ENCODE measurements around the gene MELTF.
A peak's percentile ranks its signal among the peaks of the same experiment; 100 is the strongest.

MELTF gene

DNA sequence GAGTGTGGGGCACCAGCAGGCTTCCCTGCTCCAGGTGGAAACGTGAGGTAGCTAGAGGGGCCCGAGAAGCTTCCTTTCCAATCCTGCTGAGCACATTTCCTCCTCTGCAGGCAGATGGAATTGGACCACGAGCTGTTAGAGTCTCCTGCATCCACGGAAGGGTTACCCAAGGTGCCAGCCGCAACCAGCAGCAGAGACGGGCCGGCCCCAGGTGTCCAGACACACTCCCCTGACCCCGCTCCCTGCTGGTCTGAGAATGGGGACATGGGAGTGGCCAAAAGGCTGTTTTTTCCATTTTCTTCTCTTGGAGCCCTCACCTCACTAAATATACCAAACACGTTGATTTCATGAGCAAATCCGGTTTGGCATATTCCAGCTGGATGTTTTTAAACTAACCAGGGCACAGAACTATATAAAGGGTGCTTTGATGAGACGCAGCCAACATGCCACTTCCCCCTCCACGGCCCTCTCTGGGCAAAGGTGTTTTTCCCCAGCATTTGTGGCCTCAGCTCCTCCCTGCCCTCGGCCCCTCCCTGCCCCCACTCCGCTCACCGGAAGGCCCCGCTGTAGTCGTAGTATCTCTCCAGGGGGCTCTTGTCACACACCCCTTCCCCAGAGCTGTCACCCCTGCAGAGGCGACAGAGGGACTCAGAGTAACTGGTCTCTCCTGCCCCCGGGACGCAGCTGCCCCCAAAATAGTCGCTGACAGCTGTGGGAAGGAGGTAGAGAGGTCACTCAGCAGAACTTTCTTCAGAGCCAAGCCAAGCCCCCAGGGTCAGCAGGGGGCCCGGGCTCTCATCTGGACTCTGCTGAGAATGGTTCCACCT is 7.0 kb downstream of the MELTF start:
- Mint-ChIP-seq H3K4me3 (peak overlapping the region; percentile 77 to 79), H3K27ac (peak overlapping the region; percentile 93), H3K27me3 (peaks cover 16 to 29% of the 10 kb centered on the region in 2 donors), H3K9me3 (no peaks in the 10 kb centered on the region), H3K4me1 (peaks cover 42 to 63% of the 10 kb centered on the region in 2 donors), H3K36me3 (peaks cover 42 to 45% of the 10 kb centered on the region in 2 donors)
- DNase-seq (peak; percentile 76), ATAC-seq (replicated peaks) (peak; percentile 66 to 67)

DNA sequence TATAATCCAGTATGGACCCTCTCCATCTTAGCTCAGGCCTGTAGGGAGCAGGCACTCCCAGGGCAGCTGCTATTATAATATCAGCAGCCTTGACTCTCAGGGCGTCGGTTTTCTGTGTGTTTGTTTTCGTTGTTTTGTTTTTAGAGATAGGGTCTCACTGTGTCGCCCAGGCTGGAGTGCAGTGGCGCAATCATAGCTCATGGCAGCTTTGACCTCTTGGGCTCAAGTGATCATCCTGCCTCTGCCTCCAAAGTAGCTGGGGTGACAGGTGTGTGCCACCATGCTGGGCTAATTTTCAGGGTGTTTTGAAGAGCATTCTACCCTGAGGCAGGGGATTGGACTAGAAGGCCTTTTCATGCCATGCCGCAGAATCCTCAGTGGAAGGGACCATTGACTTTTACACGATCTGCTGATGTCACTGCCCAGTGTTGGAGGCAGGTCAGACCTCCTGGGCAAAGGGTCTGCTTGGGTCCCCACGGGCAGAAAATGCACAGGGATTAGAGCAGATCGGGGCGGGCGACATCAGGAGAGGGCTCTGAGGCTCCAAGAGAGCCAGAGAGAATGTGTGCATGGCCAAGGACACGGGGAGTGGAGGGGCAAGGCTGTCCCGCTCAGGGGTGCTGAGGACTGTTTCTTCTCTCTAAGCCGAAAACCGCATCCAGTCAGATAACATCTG is 7.8 kb downstream of the MELTF start:
- no peaks in the 10 kb centered on the region for H3K9me3 Mint-ChIP-seq
- H3K27me3 Mint-ChIP-seq = peaks cover 14 to 23% of the 10 kb centered on the region in 2 donors
- H3K4me3 Mint-ChIP-seq = peak overlapping the region; percentile 77 to 79
- DNase-seq (no peak), ATAC-seq (replicated peaks) (no peak)
- H3K36me3 Mint-ChIP-seq = peaks cover 38 to 39% of the 10 kb centered on the region in 2 donors
- peak overlapping the region; percentile 93 for H3K27ac Mint-ChIP-seq
- peaks cover 40 to 56% of the 10 kb centered on the region in 2 donors for H3K4me1 Mint-ChIP-seq

DNA sequence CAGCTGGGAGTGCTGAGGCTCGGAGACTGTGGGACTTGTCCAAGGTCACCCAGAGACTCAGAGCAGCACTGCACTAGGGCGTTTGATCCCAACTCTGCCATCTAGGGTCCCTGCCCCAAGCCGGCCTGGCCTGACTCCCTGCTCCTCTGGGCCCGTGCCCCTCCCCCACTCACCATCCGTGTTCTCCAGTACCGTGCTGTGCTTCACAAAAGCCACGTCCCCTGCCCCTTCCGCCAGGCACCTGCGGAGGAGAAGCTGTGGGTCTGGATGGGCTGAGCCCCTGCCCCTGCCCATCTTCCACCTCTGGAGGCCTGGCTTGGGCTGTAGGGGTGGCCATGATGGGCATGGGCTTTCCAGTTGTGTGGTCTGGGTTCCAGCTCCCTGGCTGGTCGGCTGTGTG is 8.4 kb downstream of the MELTF start:
- H3K36me3 Mint-ChIP-seq = peaks cover 35 to 38% of the 10 kb centered on the region in 2 donors
- no peak for ATAC-seq (replicated peaks)
- peak overlapping the region; percentile 93 for H3K27ac Mint-ChIP-seq
- H3K4me1 Mint-ChIP-seq = peaks cover 38 to 56% of the 10 kb centered on the region in 2 donors
- DNase-seq = no peak
- no peaks in the 10 kb centered on the region for H3K9me3 Mint-ChIP-seq
- H3K4me3 Mint-ChIP-seq = no peak overlapping the region
- peaks cover 13 to 16% of the 10 kb centered on the region in 2 donors for H3K27me3 Mint-ChIP-seq

DNA sequence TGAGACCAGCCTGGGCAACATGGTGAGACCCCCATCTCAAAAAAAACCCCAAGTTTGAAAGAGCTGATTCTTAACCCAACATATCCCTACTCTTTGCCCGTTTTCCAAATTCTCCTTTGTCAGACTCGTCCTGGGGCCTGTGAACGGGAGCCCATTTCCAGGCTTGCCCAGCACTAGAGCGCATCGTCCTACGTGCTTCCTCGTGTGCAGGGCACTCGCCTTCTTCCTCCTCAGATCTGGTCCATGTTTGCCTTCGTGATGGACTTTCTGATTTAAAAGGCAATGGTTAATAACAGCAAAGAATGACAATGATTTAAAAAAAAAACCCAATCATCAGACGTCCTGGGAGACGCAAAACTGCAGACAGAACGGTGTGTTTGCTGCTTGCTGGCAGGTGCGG is 10.1 kb downstream of the MELTF start:
- H3K4me1 Mint-ChIP-seq = peaks cover 26 to 40% of the 10 kb centered on the region in 2 donors
- no peak for ATAC-seq (replicated peaks)
- no peaks in the 10 kb centered on the region for H3K9me3 Mint-ChIP-seq
- peaks cover 30 to 33% of the 10 kb centered on the region in 2 donors for H3K36me3 Mint-ChIP-seq
- DNase-seq = no peak
- H3K4me3 Mint-ChIP-seq = no peak overlapping the region
- H3K27ac Mint-ChIP-seq = peak overlapping the region; percentile 16
- H3K27me3 Mint-ChIP-seq = peaks cover 1 to 6% of the 10 kb centered on the region in 2 donors

DNA sequence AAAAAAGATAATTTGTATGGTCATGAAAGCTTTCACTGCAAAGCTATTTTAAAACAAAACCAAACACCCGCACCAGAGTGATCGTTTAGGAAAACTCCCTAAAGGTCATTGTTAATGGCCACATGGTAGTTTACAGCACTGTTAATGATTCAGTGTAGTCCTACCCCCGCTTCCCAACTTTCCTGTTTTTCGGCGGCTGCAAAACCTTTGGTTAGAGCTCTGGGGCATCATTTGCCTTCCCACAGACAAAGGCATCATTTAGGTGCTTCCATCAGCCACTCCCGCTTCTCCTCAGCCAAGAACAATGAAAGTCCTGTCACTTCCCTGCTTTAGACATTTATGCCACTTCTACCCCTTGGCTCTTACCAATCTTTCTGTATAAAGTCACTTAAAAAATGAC is 10.6 kb downstream of the MELTF start:
- Mint-ChIP-seq H3K27me3 (peaks cover 0 to 6% of the 10 kb centered on the region in 2 donors), H3K36me3 (peaks cover 28 to 30% of the 10 kb centered on the region in 2 donors), H3K4me3 (no peak overlapping the region), H3K9me3 (no peaks in the 10 kb centered on the region), H3K27ac (peak overlapping the region; percentile 16), H3K4me1 (peaks cover 22 to 35% of the 10 kb centered on the region in 2 donors)
- ATAC-seq (replicated peaks) = no peak
- DNase-seq = no peak

DNA sequence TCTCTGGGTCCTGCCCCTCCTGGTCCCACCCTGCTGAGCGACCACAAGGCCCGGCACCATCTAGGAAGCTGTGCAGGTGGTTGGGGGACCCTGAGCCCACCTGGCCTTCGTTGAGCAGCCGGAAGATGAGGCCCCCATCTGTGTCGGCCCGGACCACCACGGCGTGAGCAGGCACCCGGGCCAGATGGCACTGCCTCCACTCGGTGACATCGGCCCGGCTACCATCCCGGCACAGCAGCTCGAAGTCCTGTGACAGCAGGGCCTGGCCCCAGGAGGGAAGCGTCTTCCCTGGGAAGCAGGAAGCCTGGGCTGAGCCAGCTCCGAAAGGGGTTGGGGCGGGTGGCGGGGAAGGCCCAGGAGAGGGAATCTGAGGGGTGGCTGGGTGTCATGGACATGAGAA is 12.6 kb downstream of the MELTF start:
- peaks cover 23 to 29% of the 10 kb centered on the region in 2 donors for H3K36me3 Mint-ChIP-seq
- peaks cover 0 to 6% of the 10 kb centered on the region in 2 donors for H3K27me3 Mint-ChIP-seq
- H3K4me3 Mint-ChIP-seq = no peak overlapping the region
- ATAC-seq (replicated peaks) (no peak), DNase-seq (no peak)
- H3K27ac Mint-ChIP-seq = peak overlapping the region; percentile 14
- peaks cover 4 to 15% of the 10 kb centered on the region in 2 donors for H3K4me1 Mint-ChIP-seq
- no peaks in the 10 kb centered on the region for H3K9me3 Mint-ChIP-seq

DNA sequence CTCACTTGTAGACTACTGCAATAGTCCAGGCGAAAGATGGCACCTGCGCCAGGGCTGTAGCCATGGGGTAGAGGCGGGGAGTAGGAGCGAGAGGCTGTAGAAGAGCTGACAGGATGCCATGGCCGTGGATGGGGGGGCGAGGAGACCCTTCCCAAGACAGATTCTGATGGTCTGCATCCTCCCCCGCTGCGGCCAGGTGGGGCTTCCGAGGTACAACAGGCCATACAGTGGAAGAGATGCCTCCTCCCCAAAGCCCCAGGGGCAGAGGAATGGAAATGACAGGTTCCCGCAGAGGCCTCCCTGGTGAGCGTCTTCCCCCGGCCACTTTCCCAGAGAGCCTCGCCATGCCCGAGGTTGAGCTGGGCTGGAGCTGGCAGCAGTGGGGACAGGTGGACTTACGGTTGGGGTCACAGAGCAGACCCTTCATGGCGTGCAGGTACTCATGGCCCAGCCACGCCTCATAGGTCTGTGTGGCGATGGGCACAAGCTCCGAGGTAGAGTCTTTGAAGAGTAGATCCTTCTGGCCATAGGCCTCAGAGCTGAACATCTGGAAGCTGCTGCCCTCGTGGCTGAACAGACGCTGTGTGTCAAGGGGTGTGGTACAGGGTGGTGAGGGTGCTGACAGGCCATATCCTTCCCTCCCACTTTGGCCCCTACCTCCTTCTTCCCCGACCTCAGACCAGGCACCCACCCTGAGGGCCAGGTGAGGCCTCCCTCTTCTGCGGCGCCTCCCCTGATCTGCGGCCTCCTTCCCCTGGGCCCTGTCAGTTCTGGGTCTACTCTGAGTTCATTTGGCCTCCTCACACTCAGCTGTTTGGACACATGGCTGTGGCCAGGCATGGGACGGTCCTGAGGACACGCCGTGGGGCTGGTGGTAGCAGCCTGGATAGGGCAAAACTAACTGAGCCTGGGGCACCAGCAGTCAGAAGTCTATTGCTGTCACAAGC is 13.6 kb downstream of the MELTF start:
- DNase-seq (no peak), ATAC-seq (replicated peaks) (peak; percentile 16 to 22)
- Mint-ChIP-seq H3K27me3 (peaks cover 3 to 4% of the 10 kb centered on the region in 2 donors), H3K36me3 (peaks cover 26 to 29% of the 10 kb centered on the region in 2 donors), H3K4me1 (peaks cover under 1 to 9% of the 10 kb centered on the region in 2 donors), H3K9me3 (no peaks in the 10 kb centered on the region), H3K4me3 (peak overlapping the region; percentile 7 to 25), H3K27ac (peak overlapping the region; percentile 73)

DNA sequence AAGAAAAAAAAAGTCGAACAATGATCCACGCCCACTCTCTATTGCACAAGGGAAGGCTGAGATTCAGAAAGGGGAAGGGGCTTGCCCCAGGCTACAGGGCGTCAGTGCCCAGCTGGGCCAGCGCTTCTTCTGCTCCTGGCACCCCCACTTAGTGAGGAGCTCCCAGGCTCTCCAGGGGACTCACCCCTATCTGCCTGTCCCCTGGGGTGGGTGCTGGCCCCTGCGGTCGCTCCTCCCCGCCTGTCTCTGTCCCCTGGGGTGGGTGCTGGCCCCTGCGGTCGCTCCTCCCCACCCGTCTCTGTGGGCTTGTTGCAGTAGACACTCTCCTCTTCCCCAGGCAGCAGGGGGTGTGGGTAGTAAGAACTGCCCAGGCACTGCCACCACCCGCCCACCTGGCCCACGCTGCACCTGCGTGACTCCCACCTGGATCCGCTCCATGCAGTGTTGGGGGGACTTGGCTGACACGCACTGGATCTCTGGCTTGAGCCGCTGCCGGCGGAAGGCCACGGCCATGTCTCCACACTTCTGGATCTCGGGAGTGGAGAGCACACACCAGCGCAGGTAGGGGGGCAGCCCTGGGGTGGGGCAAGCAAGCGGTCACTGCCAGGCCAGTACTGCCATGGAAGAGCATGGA is 14.6 kb downstream of the MELTF start:
- H3K9me3 Mint-ChIP-seq = no peaks in the 10 kb centered on the region
- H3K27me3 Mint-ChIP-seq = peaks cover 0 to 7% of the 10 kb centered on the region in 2 donors
- H3K4me1 Mint-ChIP-seq = peaks cover 5 to 14% of the 10 kb centered on the region in 2 donors
- DNase-seq (no peak), ATAC-seq (replicated peaks) (no peak)
- H3K27ac Mint-ChIP-seq = peak overlapping the region; percentile 74
- no peak overlapping the region for H3K4me3 Mint-ChIP-seq
- peaks cover 28 to 29% of the 10 kb centered on the region in 2 donors for H3K36me3 Mint-ChIP-seq

DNA sequence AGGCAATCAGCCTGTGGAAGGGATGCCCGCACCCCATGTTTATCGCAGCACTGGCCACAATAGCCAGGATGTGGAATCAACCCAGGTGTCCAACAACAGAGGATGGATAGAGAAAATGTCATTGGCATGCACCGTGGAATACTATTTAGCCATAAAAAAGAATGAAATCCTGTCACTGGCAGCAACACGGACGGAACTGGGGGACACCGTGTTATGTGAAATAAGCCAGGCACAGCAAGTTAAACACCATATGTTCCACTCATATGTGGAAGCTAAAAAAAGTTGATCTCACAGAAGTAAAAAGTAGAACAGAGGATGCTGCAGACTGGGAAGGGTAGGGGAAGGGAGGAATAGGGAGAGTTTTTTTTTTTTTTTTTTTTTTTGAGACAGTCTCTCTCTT is 15.6 kb downstream of the MELTF start:
- Mint-ChIP-seq H3K36me3 (peaks cover 24 to 26% of the 10 kb centered on the region in 2 donors), H3K27ac (peak overlapping the region; percentile 37), H3K4me3 (no peak overlapping the region), H3K4me1 (peaks cover 5 to 14% of the 10 kb centered on the region in 2 donors), H3K9me3 (no peaks in the 10 kb centered on the region), H3K27me3 (peaks cover 3 to 12% of the 10 kb centered on the region in 2 donors)
- DNase-seq (no peak), ATAC-seq (replicated peaks) (no peak)

DNA sequence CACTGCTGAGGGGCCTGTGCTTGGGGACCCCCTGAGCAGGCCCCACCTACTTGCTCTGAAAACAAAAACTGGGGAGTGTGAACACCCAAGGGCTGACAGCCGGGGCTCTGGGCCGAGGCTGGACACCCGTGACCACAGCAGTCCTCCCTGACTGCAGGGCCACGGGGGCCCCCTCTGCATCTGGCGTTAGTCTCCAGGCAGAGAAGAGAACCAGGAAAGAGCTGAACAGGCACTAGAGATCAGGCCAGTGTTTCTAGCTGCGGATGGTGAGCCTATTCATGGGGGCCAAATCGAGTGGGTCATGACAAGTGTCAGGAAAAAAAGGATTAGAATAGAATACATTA is 17.1 kb downstream of the MELTF start:
- ATAC-seq (replicated peaks) (no peak), DNase-seq (no peak)
- H3K27ac Mint-ChIP-seq = peak overlapping the region; percentile 37
- peaks cover 5 to 14% of the 10 kb centered on the region in 2 donors for H3K4me1 Mint-ChIP-seq
- peaks cover 29% of the 10 kb centered on the region in 2 donors for H3K36me3 Mint-ChIP-seq
- H3K27me3 Mint-ChIP-seq = peaks cover 5 to 22% of the 10 kb centered on the region in 2 donors
- H3K4me3 Mint-ChIP-seq = no peak overlapping the region
- no peaks in the 10 kb centered on the region for H3K9me3 Mint-ChIP-seq

DNA sequence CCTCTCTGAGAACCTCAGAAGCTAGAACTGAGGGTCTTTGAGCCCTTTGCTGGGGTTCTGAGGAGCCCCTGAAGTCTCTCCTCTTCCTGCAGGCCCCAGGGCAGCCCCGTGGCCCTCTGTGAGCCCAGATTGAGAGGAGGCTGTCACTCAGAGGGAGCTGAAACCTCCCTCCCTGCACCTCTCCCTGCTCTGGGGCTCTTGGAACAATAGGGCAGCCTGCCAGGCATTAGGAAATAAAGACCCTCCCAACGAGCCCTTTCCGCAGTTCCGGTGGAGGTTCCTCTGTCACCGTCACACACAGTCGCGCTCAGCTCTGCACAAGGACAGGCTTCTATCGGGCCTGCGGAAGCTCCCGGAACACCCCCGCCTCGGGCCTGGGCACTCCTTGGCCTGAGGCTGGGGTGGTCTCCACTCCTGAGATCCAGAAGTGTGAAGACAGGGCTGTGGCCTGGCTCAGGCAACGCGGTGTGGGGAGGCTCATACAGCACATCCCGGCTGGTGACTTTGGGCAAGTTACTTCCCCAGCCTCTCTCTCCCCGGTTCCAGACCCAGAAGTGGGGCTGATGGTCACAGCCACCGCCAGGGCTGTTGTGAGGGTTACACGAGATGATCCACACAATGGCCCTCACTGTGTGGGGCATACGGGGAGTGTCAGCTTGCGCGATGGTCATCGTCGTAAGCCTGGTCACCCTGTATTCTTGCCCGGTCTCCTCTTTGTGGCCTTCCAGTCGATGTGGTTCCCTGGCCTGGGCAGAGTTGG is 17.7 kb downstream of the MELTF start:
- Mint-ChIP-seq H3K27ac (peak overlapping the region; percentile 47), H3K9me3 (no peaks in the 10 kb centered on the region), H3K27me3 (peaks cover 5 to 23% of the 10 kb centered on the region in 2 donors), H3K4me1 (peaks cover 5 to 14% of the 10 kb centered on the region in 2 donors), H3K4me3 (no peak overlapping the region), H3K36me3 (peaks cover 27 to 29% of the 10 kb centered on the region in 2 donors)
- DNase-seq (no peak), ATAC-seq (replicated peaks) (no peak)

DNA sequence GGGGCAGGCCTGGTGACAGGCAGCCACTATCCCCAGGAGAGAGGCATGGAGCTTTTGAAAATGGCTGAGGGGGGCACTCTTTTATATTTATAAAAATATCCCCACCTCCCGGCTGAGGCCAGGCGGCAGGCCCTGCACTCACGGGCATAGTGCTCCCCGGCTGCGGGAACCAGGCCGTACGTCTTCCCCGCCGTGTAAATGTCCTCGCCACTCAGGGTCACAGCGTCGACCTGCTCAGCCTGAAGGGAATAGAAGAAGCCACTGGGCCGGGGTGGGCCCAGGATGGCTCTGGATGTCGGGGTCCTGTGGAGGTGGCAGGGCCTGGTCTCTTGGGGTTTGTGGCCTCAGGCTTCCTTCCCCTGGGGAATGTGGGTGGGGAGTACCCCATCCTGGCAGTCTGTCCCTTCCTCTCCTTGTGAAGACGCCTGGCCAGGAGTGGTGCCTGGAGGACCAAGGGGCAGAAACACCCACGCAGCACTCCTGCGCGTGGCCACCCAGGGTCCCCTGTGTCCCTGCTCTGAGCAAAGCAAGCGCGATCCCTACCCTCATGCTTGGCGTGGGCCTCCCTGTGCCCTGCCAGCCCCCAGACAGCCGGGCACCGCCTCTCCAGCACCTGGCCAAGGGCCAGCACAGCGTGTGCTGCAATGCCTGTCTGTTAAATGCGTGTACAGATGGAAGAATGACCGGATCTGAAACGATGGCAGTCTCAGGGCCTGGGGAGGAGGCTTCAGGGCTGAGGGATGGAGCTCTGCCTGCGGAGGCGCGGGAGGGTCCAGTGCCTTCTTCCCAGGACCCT is 18.9 kb downstream of the MELTF start:
- Mint-ChIP-seq H3K4me3 (no peak overlapping the region), H3K4me1 (peaks cover 5 to 7% of the 10 kb centered on the region in 2 donors), H3K9me3 (no peaks in the 10 kb centered on the region), H3K27ac (peak overlapping the region; percentile 54), H3K36me3 (peaks cover 22 to 23% of the 10 kb centered on the region in 2 donors), H3K27me3 (peaks cover 5 to 35% of the 10 kb centered on the region in 2 donors)
- no peak for DNase-seq
- peak; percentile 5 to 12 for ATAC-seq (replicated peaks)
